A673 (cell line): ENCODE measurements around the gene ATRIP.

Experiments
- EZH2 ChIP-seq: fragments of 200-600 bp; sonication (generic); IDR thresholded peaks from 2 replicates; pipeline ENCODE4 v1.6.1; 2017; ENCODE audit warnings: borderline replicate concordance, low read depth, mild to moderate bottlenecking, mixed read lengths, antibody characterized with exemption, low read length; ENCODE audit not compliant: poor library complexity, severe bottlenecking
- TF ChIP-seq, protein P1 (sequence below): fragments of 300-800, 200-600 bp; sonication (generic); conservative IDR thresholded peaks from 2 replicates; pipeline ENCODE4 v1.5.1; 2017; ENCODE audit warnings: low read depth, mild to moderate bottlenecking, antibody characterized with exemption, low read length, moderate library complexity, mixed read lengths

GRCh38 chr3:48411606-48412374 lies 34.7 kb upstream of the ATRIP start:
- no peak for TF ChIP-seq EZH2
- TF ChIP-seq, protein P1, sequence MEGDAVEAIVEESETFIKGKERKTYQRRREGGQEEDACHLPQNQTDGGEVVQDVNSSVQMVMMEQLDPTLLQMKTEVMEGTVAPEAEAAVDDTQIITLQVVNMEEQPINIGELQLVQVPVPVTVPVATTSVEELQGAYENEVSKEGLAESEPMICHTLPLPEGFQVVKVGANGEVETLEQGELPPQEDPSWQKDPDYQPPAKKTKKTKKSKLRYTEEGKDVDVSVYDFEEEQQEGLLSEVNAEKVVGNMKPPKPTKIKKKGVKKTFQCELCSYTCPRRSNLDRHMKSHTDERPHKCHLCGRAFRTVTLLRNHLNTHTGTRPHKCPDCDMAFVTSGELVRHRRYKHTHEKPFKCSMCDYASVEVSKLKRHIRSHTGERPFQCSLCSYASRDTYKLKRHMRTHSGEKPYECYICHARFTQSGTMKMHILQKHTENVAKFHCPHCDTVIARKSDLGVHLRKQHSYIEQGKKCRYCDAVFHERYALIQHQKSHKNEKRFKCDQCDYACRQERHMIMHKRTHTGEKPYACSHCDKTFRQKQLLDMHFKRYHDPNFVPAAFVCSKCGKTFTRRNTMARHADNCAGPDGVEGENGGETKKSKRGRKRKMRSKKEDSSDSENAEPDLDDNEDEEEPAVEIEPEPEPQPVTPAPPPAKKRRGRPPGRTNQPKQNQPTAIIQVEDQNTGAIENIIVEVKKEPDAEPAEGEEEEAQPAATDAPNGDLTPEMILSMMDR = no peak
